ENCODE results near the gene RPS5. TPM values are rescaled to one million over a fixed set of nuclear protein-coding genes. Genes with fewer than 3 reads are reported as not detected.
"Not testable (repeated sequence)": the region's sequence is repeated elsewhere in the genome, so short reads cannot be mapped to it uniquely, and the experiment has no call there.

RPS5 gene
- total RNA-seq, 1 experiment from 2014 or later: 2,221 TPM

DNA sequence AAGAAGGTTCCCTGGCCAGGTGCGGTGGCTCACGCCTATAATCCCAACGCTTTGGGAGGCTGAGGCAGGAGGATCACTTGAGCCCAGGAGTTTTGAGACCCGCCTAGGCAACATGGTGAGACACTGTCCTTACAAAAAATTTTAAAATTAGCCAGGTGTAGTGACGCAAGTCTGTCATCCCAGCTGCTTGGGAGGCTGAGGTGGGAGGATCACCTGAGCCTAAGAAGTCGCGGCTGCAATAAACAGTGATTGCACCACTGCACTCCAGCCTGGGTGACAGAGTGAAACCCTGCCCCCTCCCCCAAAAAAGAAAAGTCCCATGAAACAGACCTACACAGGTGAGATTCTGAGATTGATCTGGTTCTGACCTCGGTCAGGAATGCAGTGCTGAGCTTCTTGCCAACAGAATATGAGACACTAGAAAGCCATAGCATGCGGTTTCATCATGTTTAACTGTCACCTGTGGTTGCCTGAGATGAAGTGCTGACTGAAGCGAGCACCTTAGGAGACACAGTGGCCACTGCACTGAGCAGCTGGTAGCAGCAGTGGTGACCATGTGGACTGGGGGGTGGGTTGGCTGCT lies 31.8 kb upstream of the RPS5 start:
- in situ Hi-C loops (cut with HindIII; ENCODE audit: low pct_unique_long_range_greater_than_20kb, low sequenced_read_pairs): no loop called here
- no peak for DNase-seq (ENCODE audit: low read depth)

DNA sequence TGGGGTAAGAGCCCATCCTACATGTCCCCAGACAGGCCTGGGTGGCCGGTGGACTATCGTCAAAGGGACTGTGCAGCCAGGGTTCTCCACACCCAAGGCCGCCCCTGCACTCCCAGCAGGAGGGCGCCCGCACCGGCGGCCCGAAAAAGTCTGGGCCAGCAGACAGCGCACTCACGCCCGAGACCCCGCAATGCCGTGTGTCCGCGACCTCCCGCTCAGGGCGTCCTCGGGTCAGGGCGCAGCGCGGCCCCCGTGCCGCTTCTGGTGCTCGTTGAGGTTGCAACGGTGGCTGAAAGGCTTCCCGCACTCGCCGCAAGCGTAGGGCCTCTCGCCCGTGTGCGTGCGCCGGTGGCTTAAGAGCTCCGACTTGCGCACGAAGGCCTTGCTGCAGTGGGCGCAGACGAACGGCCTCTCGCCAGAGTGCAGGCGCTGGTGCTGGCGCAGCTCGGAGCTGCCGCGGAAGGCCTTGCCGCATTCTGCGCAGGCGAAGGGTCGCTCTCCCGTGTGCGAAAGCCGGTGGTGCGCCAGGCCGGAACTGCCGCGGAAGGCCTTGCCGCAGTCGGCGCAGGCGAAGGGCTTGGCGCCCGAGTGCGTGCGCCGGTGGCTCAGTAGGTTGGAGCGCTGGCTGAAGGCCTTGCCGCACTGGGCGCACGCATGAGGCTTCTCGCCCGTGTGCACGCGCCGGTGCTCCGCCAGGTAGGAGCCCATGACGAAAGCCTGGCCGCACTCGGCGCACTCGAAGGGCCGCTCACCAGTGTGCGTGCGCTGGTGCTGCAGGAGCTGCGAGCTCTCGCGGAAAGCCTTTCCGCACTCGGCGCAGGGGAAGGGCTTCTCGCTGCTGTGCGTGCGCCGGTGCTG lies 30.9 kb upstream of the RPS5 start:
- in situ Hi-C loops (cut with HindIII; ENCODE audit: low pct_unique_long_range_greater_than_20kb, low sequenced_read_pairs): no loop called here
- no peak for DNase-seq (ENCODE audit: low read depth)

DNA sequence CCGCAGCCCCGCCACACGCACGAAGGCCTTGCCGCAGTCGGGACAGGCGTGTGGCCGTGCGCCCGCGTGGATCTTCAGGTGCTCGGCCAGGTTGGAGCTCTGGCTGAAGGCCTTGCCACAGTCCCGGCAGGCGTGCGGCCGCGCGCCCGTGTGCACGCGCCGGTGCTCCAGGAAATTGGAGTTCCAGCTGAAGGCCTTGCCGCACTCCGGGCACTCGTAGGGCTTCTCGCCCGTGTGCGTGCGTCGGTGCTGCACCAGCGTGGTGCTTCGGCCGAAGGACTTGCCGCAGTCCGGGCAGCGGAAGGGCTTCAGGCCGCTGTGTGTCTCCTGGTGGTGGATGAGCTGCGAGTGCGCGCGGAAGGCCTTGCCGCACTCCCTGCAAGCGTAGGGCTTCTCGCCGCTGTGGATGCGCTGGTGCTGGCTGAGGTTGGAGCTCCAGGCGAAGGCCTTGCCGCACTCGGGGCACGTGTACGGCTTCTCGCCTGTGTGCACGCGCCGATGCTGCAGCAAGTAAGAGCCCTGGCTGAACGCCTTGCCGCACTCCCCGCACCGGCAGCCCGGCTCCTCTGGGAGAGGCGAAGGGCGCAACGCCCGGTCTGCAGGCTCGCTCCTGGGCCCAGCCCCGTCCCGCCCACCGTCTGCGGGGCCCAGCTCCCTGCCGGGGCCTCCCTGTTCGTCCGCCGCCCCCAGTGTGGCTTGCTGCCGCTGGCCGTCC lies 30.1 kb upstream of the RPS5 start:
- in situ Hi-C loops (cut with HindIII; ENCODE audit: low pct_unique_long_range_greater_than_20kb, low sequenced_read_pairs): no loop called here
- no peak for DNase-seq (ENCODE audit: low read depth)

DNA sequence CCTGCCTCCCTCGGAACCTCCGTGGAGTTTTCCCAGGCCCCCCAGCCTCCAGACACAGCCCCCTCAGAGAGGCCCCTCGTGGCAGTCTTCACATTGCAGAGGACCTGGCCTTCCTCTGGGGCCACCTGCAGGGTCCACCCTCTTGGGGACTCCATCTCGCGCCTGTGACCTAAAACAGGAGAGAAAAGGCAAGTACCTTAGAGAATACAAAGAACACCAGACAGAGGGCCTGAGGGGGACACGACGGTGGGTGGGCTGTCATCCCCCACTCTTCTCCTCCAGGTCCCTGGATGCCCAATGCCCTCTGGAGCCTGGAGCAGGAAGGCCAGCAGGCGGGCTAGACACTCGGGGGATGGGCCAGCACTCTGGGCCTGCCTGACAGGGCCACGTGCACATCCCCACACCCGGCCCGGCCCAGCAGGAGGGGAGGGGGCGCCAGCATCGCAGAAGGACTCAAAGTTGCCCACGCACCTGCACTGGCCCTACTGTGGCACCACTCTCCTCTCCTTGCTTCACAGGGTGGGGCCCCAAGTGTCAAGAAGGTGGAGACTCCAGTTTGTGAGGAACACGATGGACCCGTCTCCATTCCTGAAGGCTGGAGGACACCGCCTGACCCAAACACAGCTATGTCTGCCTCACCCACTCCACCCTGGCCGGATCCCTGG lies 29.5 kb upstream of the RPS5 start:
- in situ Hi-C loops (cut with HindIII; ENCODE audit: low pct_unique_long_range_greater_than_20kb, low sequenced_read_pairs): no loop called here
- no peak for DNase-seq (ENCODE audit: low read depth)

DNA sequence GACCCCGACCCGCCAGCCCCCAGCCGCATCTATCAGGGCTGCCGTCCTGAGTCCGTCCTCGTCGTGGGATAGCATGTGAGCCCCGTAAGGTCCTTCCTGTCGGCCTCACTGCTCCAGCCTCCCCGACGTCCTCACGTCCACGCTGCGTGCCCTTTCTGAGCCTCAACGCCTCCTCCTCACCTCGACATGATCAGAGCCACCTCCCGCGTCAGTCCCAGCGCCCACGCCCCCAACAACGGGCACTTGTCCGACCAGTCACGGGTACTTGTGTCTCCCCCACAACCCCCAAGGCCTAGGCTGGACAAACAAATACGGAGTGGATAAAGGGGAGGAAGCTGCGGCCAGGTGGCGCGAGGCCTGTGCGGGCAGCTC lies 25.2 kb upstream of the RPS5 start:
- no peak for DNase-seq (ENCODE audit: low read depth)
- in situ Hi-C loops (cut with HindIII; ENCODE audit: low pct_unique_long_range_greater_than_20kb, low sequenced_read_pairs): no loop called here

DNA sequence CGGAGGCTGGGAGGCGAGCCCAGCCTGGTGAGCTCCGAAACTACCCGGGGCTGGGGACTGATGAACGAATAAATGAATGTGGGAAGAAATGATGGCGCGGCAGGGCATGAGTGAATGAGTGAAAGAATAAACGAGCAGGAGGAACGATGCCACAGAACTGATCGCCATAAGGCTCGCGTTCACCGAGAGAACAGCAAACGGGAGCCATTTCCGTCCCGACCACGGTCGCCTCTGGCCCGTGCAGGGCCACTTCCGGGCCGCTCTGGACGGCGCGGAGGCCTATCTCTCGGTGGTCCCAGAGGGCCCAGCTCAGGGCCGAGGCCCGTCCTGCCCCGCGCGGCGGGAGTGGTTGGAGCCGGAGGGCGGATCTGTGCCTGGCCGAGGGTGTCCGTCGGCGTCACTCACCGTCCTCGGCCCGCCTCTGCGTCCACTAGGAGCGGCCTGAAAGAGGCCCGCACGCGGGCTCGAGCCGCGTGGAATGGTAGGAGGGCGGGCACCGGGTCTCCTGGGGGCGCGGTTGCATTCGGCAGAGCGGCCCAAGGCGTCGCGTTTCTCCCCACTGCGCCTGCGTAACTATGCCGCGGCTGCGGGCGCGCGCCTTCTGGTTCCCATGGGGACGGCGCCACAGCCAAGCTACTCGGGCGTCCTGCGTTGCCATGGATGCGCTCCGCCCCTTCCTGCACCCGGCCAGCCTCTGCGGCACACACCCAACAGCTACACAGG lies 24.6 kb upstream of the RPS5 start, which contains the start of gene ZNF497:
ZNF497 (minus strand) TSS at position 480 of the 723 bp plus-strand sequence. CDS start 5,116 bp downstream, outside the sequence.
- in situ Hi-C loops (cut with HindIII; ENCODE audit: low pct_unique_long_range_greater_than_20kb, low sequenced_read_pairs): no loop called here

DNA sequence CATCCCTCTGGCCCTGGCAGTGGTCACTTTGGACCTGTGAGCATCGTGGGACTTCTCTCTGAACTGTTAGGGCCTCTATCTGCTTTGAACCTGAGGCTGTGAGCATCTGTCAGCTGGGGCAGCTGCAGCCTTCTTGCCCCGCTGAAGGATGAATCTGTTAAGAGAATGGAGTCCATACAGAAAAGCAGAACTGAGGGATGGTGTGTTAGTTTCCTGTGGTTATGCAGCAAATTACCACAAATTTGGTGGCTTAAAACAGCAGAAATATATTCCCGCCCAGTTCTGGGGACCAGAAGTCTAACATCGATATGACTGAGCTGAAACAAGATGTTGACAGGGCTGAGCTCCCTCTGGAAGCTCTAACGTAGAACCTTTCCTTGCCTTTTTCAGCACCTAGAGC lies 22.9 kb upstream of the RPS5 start:
- no peak for DNase-seq (ENCODE audit: low read depth)
- in situ Hi-C loops (cut with HindIII; ENCODE audit: low pct_unique_long_range_greater_than_20kb, low sequenced_read_pairs): no loop called here

More for the DNA sequence above, 24.6 kb upstream of the RPS5 start, which contains the start of gene ZNF497:
- peak; percentile 99 for DNase-seq (ENCODE audit: low read depth)

DNA sequence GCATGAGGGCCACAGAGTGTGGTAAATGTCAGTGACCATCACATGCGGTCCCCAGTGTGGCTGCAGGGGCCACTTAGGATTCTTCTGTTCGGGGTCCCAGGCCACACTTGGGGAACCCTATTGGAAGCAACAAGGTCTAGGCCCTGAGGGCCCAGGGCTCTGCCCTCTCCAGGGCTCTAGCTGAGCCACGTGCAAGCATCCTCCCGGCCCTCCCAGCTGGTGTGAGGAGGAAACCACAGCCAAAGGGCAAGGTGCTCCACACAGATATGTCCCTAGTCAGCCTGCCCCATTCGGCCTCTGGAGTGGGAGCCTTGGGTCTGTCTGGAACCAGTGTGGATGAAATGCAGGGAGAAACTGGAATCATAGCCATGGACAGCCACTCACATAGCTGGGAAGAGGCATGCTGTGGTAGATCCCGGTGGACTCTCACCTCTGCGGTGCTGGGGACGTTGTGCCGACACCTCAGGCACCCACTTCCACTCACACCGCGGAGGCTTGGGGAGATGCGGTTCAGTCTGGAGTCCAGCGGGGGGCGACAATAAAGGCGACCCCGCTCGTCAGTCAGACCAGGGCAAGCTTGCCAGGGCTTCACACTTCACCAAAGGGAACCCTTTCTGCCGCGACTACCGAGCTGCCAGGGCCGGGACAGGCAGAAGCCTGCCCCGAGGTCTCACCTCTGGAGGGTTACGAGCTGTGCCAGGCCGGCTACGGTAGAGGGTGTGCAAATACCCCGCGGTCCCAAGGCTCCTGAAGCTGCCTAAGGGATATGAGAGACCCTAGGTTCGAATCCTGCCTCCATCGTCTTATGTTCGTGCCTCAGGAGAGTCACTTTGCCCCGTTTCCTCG lies 20.3 kb upstream of the RPS5 start:
- no peak for DNase-seq (ENCODE audit: low read depth)
- in situ Hi-C loops (cut with HindIII; ENCODE audit: low pct_unique_long_range_greater_than_20kb, low sequenced_read_pairs): no loop called here

DNA sequence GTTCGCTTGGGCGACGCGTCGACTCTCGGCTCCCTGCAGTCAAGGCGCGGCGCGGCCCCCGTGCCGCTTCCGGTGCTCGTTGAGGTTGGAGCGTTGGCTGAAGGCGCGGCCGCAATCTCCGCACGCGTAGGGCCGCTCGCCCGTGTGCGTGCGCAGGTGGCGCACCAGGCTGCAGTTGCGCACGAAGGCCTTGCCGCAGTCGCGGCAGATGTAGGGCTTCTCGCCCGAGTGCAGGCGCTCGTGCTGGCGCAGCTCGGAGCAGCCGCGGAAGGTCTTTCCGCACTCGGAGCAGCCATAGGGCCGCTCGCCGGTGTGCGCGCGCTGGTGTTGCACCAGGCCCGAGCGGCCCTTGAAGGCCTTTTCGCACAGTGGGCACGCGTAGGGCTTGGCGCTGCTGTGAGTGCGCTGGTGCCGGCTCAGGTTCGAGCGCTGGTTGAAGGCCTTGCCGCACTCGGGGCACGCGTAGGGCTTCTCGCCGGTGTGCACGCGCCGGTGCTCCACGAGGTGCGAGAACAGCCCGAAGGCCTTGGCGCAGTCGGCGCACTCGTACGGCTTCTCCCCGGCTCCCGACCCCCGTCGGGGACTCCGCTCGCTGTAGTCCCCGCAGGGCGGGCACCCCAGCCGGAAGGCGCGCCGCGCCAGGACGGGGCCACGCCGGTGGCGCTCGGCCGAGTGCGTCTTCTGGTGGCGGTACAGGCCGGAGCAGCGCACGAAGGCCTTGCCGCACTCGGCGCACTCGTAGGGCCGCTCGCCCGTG lies 19.2 kb upstream of the RPS5 start:
- in situ Hi-C loops (cut with HindIII; ENCODE audit: low pct_unique_long_range_greater_than_20kb, low sequenced_read_pairs): no loop called here
- DNase-seq (ENCODE audit: low read depth): no peak

DNA sequence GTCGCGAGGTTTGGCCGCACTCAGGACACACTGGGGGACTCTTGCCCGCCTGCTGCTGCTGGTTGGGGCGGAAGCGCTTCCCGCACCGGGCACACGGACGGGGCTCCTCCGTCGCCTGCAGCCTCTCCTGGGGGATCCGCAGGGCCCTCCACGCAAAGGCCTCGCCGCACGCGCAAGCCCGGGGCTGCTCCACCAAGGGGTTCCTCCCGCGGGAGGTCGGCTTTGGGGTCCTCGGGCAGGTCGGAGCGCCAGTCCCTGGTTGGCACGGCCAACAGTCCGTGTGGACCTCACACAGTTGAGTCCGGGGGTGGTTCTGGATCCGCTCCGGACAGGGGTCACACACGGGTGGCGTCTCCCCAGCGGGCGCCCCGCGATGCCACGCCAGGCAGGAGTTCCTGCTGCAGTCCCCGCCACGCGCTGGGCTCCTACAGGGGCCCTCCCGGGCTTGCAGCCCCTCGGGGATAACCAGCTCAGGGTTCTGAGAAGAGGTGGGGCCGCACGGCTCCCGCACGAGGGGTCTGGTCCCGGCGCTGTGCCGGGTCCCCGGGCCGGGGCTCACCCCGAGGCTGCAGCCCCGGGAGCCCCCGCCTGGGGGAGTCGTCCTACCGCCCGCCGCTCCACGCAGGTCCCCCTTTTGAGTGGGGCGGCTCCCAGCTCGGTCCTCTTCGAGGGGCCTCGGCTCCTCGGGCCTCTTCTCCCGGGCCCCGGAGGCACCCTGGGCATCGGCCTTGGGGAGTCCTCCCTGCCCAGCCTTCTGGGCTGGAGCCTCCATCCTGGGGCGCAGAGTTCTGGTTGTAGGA lies 18.3 kb upstream of the RPS5 start:
- in situ Hi-C loops (cut with HindIII; ENCODE audit: low pct_unique_long_range_greater_than_20kb, low sequenced_read_pairs): no loop called here
- no peak for DNase-seq (ENCODE audit: low read depth)

DNA sequence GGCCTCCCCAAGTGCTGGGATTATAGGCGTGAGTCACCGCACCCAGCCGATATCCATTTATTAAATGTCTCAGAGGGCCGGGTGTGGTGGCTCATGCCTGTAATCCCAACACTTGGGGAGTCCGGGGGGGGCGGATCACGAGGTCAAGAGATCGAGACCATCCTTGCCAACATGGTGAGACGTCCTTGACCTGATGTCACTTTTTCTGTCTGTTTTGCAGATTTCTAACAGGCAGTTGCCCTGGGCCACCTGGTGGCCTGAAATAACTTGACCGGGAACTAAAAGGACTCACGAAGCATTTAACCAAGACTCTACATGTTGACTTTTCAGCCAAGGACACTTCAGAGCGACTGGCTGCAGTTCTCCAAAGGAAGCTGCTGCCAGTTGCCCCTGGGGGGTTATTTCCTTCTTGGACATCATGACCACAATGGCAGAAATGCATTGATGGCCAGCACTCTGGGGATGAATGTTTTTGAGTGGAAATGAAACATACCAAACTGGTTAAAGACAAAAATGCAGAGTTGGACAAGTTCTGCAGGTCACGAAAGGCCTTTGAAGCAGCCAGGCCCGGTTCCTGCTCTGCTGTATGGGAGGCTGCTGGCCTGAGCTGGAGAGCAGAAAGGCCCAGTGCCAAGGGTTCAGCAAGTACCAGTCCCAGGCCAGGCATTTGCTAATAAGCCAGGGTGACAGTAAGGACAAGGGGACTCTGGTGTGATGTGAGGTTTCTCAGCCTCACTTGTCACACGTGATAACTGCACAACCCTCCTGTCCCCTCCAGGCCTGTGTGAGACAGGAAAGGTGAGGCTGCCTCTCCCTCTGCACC lies 14.5 kb upstream of the RPS5 start:
- DNase-seq (ENCODE audit: low read depth): no peak
- in situ Hi-C loops (cut with HindIII; ENCODE audit: low pct_unique_long_range_greater_than_20kb, low sequenced_read_pairs): no loop called here

DNA sequence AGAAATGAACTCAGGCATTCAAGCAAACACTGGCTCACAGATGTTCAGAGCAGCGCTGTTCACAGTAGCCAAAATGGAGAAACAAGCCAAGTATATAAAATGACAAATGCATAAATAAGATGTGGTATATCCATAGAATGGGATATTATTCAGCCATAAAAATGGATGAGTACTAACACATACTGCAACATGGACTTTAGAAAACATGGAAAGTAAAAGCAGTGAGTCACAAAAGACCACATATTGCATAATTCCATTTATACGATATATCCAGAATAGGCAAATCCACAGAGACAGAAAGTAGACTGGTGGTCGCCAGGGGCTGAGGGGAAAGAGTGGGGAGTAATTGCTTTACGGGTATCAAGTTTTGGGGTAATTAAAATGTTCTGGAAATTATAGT lies 12.9 kb upstream of the RPS5 start:
- in situ Hi-C loops (cut with HindIII; ENCODE audit: low pct_unique_long_range_greater_than_20kb, low sequenced_read_pairs): no loop called here
- no peak for DNase-seq (ENCODE audit: low read depth)

DNA sequence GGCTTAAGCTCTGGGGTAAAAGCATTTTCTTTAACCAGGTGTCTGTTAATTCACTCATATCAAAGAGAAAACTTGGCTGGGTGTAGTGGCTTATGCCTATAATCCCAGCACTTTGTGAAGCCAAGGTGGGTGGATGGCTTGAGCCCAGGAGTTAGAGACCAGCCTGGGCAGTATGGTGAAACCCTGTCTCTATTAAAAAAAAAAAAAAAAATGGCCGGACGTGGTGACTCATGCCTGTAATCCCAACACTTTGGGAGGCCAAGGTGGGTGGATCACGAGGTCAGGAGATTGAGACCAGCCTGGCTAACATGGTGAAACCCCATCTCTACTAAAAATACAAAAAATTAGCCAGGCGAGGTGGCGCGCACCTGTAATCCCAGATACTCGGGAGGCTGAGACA lies 10.3 kb upstream of the RPS5 start:
- in situ Hi-C loops (cut with HindIII; ENCODE audit: low pct_unique_long_range_greater_than_20kb, low sequenced_read_pairs); DNase-seq (ENCODE audit: low read depth): not testable (repeated sequence)

DNA sequence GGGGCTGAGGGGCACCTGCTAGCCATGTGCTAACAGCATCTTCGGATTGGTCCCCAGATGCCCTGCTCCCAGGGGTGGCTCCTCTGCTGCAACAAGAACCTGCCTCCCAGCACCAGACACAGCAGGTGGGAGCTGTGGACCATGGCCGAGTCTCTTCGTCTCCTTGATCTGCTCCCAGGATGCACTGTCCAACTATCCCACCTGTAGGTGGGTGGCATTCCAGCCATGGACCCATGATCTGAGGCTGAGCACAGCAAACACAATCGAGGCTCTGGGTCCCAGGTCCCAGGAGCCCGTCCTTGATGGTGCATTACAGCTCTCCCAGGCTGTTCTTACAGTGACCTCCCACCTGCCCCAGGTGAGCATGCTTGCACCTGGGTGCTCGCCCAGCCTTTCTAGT lies 7.8 kb upstream of the RPS5 start:
- no peak for DNase-seq (ENCODE audit: low read depth)
- in situ Hi-C loops (cut with HindIII; ENCODE audit: low pct_unique_long_range_greater_than_20kb, low sequenced_read_pairs): no loop called here

DNA sequence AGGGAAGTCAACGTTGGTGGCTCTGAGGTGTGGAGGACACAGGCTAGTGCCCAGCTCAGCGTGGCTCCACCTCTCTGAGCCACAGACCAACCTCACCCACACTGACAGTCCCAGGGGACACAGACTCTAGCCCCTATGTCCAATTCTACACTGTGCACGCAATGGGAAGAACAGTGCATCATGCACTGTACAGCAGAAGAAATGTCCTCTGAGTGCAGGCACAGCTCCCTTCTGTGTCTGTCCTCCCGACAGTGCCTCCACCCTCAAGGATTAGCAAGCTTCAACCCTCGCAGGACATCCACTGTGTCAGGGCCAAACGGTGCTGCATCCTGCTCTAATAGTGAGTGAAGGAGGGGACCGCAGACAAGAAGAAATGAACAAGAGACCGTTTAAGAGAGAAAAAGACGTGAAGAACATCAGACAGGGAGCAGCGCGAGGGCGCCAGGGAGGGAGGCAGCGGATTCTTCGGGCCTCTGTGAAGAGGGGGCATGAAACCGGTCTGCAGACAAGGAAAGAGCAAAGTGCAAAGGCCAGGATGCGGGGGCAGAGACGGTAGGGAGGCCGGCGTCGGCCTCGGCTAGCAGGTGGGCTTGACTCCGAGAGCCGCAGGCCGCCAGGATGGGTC lies 6.9 kb upstream of the RPS5 start:
- no peak for DNase-seq (ENCODE audit: low read depth)
- in situ Hi-C loops (cut with HindIII; ENCODE audit: low pct_unique_long_range_greater_than_20kb, low sequenced_read_pairs): no loop called here

Measured in Caki2 (cell line).